NOMO-1 (cell line): ENCODE results near the gene CTNNBL1.
"Not testable (repeated sequence)": the region's sequence is repeated elsewhere in the genome, so short reads cannot be mapped to it uniquely, and the experiment has no call there.

ENCODE experiments used
- DNase-seq, 2 experiments: peaks; one replicate each; lab custom pipeline; 2025; ENCODE audit not compliant: unreplicated experiment in 2 of 2; lab: John Stamatoyannopoulos, UW

CTNNBL1 gene

DNA sequence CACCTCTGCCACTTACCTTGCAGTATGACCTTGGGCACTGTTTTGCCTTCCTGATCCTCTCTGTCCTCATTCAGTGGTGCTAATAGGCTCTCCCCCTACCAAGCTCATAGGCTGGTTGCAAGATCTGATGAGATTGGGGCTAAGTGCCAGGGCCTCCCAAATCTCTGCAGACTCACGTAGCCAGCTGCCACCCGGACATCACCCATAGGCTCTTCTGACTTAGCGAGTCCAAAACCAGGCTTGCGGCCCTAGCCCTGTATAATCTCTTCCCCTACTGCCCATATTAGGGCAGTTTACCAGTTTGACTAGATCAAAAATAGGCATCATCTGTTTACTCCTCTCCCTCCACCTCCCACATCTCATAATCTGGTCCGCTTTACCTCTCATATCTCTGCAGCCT, 154.9 kb downstream of the CTNNBL1 start:
- no peak for DNase-seq

GRCh38 chr20:37849156-37849555, 155.3 kb downstream of the CTNNBL1 start:
- no peak for DNase-seq

- DNase-seq: no peak
Measured at GRCh38 chr20:37849566-37849965, 155.7 kb downstream of the CTNNBL1 start.

GRCh38 chr20:37850036-37850592, 156.3 kb downstream of the CTNNBL1 start:
- no peak for DNase-seq

DNA sequence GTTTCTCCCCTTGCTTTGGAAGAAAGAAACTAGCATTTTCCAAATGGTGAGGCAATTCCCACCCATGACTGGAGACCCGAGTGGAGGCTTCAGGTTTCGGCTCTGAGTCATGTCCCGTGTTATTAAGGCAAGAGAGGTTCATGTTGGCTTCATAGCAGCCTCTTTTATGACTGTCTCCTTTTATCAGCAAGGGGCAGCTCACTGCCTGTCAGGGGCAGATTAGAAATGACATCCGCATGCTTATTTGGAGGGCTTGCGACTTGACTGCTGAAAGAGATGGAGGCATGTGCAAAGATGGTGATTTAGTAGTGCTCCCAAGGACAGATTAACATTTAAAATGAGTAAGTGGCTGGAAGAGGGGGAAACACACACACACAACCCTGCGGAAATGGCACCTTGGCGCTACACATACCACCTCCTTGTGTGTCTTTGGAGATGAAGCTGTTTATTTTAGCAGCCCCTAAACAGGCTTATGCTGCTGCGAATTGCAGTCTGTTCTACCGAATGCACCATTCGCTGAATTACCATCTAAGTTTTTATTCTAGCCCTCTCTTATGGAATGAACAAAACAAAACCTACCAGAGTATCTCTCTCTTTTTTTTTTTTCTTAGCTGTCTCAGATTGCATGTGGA, 157.0 kb downstream of the CTNNBL1 start:
- no peak for DNase-seq

- no peak for DNase-seq
Measured at GRCh38 chr20:37852666-37853065, 158.8 kb downstream of the CTNNBL1 start.

DNA sequence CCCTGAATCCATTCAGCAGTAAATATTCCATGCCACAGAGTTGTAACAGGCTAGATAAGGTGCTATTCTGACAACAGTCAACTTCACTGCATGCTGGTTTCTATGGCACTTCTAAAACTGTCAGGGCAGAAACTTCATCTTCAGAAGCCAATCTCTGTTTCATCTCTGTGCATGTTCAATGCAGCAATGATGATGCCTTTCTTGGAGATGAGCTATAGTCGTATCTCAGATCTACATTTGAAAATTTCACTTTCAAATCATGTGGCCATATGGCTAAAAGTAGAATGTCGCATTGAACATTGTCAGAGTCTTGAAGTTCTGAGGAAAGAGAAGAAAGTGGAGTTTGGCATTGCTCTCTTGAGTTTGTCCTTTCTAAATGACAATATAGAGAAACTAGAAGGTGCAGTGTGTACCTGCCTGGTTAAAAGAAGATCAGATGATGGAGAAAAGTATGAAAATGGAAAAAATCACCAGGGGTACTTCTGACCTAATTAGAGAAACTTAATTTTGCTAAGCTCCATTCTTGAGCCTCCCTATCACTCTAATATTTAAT, 160.1 kb downstream of the CTNNBL1 start:
- DNase-seq: no peak

DNA sequence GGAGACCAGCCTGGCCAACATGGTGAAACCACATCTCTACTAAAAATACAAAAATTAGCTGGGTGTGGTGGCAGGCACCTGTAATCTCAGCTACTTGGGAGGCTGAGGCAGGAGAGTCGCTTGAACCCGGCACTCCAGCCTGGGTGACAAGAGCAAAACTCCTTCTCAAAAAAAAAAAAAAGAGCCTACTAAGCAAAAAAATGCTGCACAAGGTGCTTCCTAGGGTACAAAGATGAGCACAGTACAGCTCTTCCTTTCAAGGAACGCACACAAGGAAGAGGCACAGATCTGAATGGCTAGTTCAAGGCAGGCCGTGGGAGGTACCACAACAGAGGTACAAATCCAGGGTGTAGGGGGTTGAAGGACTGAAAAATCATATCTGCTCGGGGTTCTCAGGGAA, 162.2 kb downstream of the CTNNBL1 start:
- not testable (repeated sequence) for DNase-seq

- no peak for DNase-seq
Measured at GRCh38 chr20:37856932-37857660, 163.3 kb downstream of the CTNNBL1 start.

DNA sequence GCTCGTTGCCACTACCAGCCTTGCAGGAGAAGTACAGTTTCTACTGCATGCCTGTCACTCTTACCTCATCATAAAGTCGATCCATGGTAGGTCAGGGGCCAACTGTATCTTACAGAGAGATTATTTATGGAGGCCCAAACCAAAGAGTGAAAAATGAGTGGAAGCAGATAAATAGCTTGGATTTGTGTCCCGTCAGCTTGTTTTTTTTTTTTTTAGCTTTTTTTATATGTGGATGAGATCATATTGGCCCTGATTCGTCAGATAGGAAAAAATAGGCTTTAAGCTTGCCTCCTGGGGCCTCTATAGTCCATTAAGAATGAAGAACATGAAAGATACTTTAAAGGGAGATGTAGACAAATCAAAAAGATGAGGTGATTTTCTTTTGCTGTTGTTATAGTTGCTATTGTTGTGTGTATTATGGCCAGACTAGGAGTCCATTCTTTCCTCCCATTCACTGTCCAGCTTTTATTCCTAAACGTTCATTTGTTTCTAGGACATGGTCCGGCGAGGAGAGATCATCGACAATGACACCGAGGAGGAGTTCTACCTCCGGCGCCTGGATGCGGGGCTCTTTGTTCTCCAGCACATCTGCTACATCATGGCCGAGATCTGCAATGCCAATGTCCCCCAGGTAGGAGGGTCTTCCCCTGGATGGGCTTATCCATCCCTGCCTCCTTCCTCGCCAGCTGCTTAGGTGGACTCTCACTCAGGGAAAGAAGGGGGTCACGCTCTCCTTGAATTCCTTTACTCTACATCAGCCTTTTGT, 165.8 kb downstream of the CTNNBL1 start:
- no peak for DNase-seq

DNA sequence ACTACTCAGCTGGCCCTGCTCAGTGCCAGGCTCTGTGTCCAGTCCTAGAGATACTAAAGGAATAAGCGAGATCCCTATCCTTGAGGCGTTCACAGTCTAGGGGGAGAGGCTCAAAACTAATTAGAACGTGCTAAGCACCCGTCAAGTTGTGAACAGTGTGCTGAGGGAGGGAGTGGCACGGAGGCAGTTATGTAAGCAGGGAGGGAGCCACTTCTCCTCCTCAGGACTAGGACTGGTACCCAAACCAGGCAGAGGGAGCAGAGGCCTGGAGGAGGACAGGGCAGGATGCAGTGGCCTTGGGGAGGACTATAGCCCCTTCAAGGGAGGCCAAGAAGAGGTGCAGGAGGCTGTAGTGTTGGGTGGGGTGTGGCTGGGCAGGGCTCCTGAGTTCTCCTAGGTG, 169.5 kb downstream of the CTNNBL1 start:
- DNase-seq: no peak

DNA sequence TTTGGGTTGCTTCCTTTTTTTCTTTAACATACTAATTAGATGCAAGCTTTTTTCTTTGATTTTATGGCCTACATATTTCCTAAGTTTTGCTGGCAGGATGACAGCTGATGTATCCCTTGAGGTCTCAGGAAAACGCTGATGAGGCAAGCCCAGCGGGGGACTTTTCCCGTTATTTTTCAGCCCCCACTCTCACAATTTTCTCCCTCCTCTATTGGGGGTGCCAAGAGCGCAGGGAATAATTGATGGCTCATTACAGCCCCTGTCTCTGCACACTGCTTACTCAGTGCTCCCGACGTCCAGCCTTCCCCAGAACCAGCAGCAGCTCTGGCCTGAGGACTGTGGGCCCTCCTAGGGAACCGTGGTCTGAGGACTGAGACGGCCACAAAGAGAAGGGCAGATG, 170.5 kb downstream of the CTNNBL1 start:
- DNase-seq: no peak

GRCh38 chr20:37866051-37866450, 172.2 kb downstream of the CTNNBL1 start:
- no peak for DNase-seq

DNA sequence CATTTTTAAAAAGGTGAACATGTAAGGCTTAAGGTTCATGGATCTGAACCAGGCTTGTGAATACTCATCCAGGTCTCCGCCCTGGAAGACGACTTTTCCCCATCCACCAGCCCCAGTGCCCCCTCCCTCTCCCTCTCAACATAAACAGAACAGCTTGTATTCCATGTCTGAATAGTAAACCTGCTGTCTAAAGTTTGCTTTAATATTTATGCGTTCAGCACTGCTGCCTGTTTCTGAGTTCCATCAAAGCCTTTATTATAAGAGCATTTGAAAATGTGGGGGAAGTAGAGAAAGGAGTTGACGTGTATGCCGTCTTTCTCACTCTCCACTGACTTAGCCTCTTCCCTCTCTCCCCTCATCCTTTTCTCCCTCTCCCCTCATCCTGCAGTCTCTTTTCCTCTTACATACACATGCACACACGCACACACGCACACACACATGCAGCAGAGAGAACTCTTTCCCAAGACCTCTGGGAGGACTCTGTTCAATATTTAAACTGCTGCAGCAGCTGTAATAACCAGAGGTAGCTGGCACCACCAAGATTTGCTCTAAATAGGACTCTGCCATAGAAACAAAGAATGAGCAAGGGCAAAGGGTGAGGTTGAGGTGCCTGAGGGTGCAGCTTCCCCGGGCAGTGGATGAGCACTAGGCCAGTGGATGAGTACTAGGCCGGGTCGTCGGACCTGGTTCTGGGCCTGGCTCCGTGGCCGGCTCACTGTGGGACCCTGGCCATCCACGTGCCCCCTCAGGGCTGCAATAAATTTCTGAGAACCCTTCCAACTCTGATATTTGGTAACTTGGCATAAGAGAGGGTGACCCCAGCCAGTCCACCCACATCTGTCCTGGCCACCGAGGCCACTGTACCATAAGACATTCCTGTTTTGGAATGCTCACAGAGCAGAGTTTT, 173.7 kb downstream of the CTNNBL1 start:
- DNase-seq: no peak

GRCh38 chr20:37868851-37869333, 175.1 kb downstream of the CTNNBL1 start:
- no peak for DNase-seq

DNA sequence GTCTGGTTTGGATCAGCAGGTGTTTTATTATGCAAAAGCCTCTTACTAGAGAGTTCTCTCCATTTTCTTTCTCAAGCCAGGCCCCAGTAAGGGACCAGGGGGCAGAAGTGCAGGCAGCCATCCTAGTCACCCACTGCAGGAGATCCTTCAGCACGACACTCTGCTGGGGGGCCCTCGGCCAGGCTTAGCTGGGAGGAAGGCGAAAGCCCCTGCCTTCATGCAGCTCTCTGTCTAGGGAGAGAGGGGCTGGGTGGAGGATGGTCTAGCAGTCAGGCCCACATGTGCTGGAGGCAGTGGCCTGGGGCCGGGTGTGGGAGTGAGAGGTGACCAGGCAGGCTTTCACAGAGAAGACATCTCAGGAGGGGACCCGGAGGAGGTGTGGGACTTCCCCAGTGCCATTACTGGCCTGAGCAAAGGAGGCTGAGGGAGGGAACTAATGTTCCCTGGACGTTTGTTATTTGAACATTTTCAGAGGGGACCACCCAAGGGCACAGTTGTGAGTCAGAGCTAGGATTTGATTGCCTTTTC, 175.6 kb downstream of the CTNNBL1 start:
- DNase-seq: no peak

DNA sequence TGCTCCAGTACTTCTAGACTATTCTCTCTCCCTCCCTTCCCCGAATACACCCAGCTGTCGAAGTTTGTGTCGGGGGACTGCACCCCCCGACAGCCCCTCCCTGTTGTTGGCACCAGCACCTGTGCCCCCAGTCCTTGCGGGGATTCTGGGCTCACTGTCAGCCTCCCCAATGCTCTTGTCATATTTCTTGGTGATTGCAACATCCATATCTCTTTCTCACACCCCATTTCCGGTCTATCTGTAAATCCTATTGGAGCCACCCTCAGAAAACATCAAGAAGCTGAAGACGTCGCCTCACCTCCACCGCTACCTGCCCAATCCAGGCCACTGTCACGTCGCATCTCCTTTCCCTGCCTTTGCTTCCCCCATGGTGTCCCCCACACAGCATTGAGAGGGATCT, 176.5 kb downstream of the CTNNBL1 start:
- DNase-seq: no peak

GRCh38 chr20:37871751-37872150, 177.9 kb downstream of the CTNNBL1 start:
- DNase-seq: no peak

- DNase-seq: no peak
Measured at GRCh38 chr20:37872161-37872560, 178.3 kb downstream of the CTNNBL1 start.

GRCh38 chr20:37873884-37874283, 180.1 kb downstream of the CTNNBL1 start:
- DNase-seq: no peak
